HG02981 (cell line): ENCODE results near the gene PARK7.
"Not testable (repeated sequence)": the region's sequence is repeated elsewhere in the genome, so short reads cannot be mapped to it uniquely, and the experiment has no call there.

Experiments
- ATAC-seq: cut with Tn5 transposase; IDR thresholded peaks from one replicate; pipeline ENCODE4 v1.9.1; 2021; ENCODE audit warnings: mild to moderate bottlenecking, moderate library complexity; ENCODE audit not compliant: unreplicated experiment

Gene PARK7

DNA sequence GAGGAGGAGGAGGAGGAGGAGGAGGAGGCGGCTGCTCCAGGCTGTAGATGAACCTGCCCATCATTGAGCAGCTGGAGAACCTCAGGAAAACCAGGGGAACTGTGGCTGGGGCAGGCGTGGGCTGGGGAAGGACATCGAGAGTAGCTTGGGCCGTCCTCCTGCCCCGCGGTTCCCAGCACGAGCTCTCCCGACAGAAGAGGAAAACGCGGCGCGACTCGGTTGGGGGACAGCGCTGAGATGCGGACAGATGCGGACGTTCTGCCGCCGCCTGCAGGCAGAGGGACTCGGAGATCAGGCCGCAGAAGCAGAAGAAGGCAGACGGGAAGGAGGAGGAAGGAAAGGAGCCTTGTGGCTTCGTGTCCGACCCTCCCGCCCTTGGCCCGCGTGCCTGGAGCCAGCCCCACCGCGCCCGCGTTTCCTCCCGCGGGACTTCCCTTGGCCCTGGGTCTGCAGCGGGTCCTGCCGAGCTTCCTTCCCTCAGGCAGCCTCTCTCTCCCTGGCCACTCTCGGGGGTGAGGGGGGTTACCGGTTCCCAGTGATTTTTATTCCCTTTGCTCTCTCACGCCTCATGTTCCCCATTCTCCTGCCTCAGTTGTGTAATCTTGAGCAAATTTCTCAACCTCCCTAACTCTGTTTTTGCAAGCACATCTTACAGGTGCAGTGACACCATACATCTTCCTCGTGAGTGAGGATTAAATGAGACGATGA is 19.1 kb upstream of the PARK7 start:
- ATAC-seq, result no peak

DNA sequence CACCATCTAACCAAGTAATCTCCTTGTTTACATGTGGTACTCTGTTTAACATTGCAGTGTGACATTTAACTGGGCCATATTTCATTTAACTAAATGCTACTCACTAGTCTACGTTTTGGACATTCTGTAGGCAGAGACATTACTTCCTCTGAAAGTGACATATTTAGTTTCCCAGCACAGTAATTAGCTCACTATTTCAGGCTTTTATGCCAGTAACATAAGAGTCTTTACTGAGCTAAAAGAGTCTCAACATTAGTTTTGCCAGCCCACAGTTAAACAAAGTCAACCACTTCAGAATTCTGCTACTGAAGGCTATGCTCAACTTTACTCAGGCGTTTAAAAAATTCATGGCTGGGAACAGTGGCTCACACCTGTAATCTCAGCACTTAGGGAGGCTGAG is 18.3 kb upstream of the PARK7 start:
- ATAC-seq, result no peak

DNA sequence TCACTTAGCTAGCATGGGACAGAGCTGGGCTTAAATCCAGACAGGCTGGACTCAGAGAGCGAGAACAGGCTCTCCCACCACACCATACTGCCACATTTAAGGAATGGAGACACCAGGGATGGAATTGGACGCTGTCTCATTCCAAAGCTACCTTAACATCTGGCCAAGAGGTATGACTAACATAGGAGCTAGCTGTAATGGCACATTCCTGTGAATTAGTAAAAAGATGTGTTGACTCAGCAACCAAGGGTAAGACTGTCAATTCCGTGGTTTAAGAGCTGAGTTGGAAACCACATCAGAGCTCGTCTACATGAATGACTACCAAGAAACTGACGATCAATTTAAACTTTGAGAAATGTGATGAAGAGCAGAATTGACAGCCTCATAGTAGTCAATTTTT is 12.6 kb upstream of the PARK7 start:
- ATAC-seq, result no peak

DNA sequence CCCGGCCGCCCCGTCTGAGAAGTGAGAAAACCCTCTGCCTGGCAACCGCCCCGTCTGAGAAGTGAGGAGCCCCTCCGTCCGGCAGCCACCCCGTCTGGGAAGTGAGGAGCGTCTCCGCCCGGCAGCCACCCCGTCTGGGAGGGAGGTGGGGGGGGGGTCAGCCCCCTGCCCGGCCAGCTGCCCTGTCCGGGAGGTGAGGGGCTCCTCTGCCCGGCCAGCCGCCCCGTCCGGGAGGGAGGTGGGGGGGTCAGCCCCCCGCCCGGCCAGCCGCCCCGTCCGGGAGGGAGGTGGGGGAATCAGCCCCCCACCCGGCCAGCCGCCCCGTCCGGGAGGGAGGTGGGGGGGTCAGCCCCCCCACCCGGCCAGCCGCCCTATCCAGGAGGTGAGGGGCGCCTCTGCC is 8.7 kb upstream of the PARK7 start:
- not testable (repeated sequence) for ATAC-seq

DNA sequence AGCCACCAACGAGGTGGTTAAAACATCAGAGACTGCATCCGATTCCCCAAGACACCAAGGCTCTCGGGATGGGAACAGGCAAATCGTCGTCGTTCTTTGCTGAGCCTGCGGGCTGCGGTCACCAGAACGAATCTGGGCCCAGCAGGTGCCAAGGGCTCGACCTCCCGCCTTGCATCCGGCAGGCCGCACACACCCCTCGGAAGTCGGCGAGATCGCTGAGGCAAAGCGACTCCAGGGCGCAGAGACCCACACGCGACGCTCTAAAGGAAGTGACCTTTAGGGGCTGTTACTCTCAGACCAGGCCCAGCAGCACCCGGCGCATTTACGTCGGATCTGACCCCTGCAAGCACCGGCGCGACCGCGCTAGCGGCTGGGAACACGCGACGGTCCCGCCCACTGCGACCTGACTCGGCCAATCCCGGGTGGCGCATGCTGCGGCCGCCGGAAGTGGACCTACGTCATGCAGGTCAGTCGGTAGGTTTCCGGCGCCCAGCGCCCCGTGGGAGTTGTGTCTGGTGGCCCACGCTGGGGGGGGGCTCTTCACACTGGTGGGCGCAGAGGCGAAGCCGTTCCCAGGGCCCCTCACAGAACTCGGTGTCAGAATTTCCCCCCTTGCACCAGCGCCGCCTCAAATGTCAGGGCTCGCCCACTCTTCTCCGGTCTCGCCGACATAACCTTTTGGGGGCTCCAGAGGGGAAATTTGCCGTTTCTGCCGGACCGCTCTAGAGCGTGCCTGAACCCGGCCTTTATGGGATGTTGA is 7.5 kb upstream of the PARK7 start:
- ATAC-seq, result peak; percentile 94

- no peak for ATAC-seq
These were observed 6.8 kb upstream of the PARK7 start for GRCh38 chr1:7954683-7955082.

DNA sequence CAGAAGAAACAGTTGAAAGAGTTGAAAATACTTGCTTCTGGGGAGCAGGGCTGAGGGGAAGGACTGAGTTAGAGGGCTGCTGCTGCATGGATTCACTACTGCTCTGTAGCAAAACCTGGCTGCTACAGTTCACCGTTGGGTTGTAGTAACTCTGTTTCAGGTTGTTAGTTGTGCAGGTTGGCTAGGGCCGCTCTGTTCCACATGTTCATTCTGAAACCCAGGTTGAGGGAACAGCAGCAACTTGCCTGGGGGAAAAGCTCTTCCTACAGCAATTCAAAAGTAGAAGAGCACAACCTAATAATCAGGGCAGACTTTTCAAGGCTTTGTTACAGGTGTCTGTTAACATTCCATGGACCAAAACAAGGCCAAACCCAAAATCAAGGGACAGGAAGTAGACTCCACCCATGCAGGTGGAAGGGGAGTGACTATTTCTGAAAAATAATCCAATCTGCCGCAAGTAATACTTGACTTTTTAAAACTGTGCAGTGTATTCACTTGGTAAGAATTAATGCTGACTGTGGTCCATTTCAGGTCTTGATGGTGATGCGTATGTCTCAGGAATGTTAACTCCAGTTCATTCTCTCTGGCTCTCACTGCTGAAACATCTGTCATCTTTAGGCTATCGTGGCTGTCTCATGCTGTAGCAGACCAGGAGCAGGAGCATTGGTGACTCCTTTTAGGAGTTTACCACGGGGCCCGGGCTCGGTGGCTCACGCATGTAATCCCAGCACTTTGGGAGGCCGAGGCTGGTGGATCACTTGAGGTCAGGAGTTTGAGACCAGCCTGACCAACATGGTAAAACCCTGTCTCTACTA is 5.1 kb upstream of the PARK7 start:
- ATAC-seq, result no peak

DNA sequence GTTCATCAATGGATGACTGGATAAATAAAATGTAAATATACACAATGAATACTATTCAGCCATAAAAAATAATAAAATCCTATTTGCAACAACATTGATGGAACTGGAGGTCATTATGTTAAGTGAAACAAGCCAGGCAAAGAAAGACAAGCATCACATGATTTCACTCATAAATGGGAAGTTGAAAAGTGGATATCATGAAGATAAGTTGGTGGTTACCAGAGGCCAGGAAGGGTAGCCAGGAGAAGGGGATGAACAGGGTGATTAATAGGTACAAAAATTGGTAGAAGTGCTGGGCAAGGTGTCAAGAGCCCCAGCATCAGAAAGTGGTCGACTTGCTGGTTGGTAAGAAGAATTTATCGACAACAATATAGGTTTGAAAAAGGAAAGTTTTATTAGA is 1.3 kb upstream of the PARK7 start:
- ATAC-seq, result no peak

GRCh38 chr1:7960867-7961215 is 670 bp upstream of the PARK7 start:
- ATAC-seq, result no peak

GRCh38 chr1:7962014-7962335 is 464 bp downstream of the PARK7 start:
- ATAC-seq, result peak; percentile 12

- no peak for ATAC-seq
These were observed 1.3 kb downstream of the PARK7 start for GRCh38 chr1:7962636-7963377.

- not testable (repeated sequence) for ATAC-seq
These were observed 1.8 kb downstream of the PARK7 start for GRCh38 chr1:7963378-7963730.

GRCh38 chr1:7963841-7964240 is 2.3 kb downstream of the PARK7 start:
- ATAC-seq, result not testable (repeated sequence)

DNA sequence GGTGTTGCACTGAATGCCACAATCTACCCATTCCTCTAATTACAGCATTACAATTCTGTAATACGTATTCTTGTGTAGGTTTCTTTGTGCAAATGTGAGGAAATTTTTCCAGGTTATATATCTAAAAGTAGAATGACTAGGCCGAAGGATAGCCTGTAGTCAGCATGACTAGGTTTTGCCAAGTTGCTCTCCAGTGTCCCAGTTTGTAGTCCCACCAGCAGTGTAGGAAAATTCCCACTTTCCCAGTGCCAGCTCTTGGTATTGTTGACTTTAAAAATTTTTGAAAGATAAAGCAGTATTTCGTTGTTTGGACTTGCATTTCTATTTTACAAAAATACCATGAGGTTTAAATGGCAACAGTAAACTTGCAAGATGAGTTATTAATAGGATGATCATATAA is 3.0 kb downstream of the PARK7 start:
- no peak for ATAC-seq

- ATAC-seq, result no peak
These were observed 5.7 kb downstream of the PARK7 start for GRCh38 chr1:7967196-7967595.

GRCh38 chr1:7967651-7968050 is 6.1 kb downstream of the PARK7 start:
- no peak for ATAC-seq

DNA sequence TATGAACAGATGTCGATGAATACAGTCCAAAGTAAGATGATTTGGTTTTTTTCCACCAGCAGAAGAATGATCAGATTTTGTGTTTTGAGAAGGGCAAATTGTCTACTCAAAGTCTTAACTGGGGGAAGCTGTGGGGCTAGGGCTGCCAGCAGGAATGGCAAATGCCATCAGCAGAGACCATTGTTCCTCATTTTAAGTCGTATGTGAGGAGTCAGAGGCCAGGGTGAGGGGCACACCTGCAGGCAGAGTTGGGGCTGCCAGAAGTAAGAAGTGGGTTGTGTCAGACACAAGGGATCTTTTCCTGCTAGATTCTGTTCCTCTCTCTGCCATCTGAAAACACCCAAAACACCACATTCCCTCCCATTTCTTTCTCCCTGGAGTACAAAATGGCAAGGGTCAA is 8.7 kb downstream of the PARK7 start:
- ATAC-seq, result no peak

GRCh38 chr1:7971024-7971423 is 9.5 kb downstream of the PARK7 start:
- ATAC-seq, result no peak

DNA sequence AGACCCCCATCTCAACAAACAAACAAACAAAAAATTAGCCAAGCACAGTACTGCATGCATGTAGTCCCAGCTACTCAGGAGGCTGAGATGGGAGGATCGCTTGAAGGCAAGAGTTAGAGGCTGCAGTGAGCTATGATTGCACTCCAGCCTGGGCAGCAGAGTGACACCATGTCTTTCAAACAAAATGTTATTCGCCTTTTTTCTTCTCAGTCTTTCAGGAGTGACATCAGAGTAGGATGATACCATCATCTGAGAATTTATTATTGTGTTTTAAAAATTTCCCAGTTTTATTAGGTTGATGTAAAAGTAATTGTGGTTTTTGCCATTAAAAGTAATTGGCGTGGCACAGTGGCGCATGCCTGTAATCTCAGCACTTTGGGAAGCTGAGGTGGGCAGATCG is 10.8 kb downstream of the PARK7 start:
- ATAC-seq, result no peak

DNA sequence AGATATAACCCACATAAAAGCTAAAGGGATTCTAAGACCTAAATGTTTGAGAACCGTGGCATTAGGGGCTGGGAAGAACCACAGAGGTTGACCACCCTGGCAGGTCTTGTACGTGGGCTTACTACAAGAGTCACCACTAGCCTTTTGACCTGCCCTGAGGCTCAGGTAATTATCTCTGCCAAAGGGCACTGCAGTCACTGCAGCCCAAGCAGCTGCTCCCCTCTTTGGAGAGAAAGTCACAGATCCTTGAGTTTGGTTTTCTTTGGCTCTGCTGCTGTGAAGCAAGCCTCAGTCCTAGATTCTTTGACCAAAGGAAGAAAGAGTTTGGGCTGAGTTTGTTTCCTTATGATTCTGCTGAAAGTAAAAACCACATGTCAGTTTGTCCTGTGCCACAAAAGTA is 11.6 kb downstream of the PARK7 start:
- ATAC-seq, result no peak

GRCh38 chr1:7975212-7975865 is 13.8 kb downstream of the PARK7 start:
- no peak for ATAC-seq
